ENCODE results near the gene EIF4G2. TPM values are rescaled to one million over a fixed set of nuclear protein-coding genes. Genes with fewer than 3 reads are reported as not detected.

Gene EIF4G2
- total and polyA plus RNA-seq, 2 of the 8 experiments (the other 6 are each of a cell fraction or from before 2014, with no cell fraction given): 438 to 964 TPM

DNA sequence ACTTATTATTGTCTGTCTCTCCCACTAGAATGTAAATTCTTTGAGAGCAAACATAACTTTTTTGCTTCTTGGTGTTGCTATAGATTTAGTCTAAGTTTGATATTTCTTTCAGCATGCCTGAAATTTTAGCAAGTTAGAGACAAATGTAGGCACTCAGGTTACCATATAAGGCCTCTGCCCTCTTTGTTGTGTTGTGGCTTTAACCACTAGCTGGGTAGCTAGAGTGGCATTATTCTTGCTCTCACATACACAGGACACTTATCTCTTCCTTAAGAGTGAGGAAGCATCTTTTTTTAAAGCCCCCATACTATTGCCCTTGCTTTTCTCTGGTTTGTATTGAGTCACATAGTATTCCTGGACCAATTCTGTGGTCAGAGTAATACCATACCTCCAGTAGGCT, 37.9 kb upstream of the EIF4G2 start:
- H4K5ac ChIP-seq (ENCODE audit: insufficient read length, low read depth, low read length): no peak overlapping the region
- H2BK20ac ChIP-seq (ENCODE audit: low read length): no peak overlapping the region
- H2AK5ac ChIP-seq (ENCODE audit: low read depth, low read length): no peak overlapping the region
- no peak overlapping the region for H2BK15ac ChIP-seq (ENCODE audit: low read length)
- no peak overlapping the region for H3K4me2 ChIP-seq (ENCODE audit: insufficient read depth in 1 of 2, low read depth in 2 of 2, low read length in 2 of 2)
- no peaks in the 10 kb centered on the region for H4K20me1 ChIP-seq (replicated peaks in 1 of 2; ENCODE audit: control insufficient read depth in 1 of 2, insufficient read depth in 2 of 2, low read length in 2 of 2)
- no peaks in the 10 kb centered on the region for H3K4me1 ChIP-seq (replicated peaks in 1 of 4; ENCODE audit: control insufficient read depth in 3 of 4, insufficient read depth in 4 of 4, low read length in 3 of 4)
- H3K27ac ChIP-seq (ENCODE audit: low read depth, low read length): no peak overlapping the region
- no peaks in the 10 kb centered on the region for H3K79me2 ChIP-seq (ENCODE audit: control insufficient read depth in 1 of 2, insufficient read depth in 2 of 2, low read length in 2 of 2)
- no peak overlapping the region for H3K23ac ChIP-seq (ENCODE audit: insufficient read length)
- no peak overlapping the region for H3K4ac ChIP-seq (replicated peaks; ENCODE audit: insufficient read length, low read depth, low read length)
- no peak for TF ChIP-seq GABPA (IDR thresholded peaks at IDR 0.05; ENCODE audit: borderline replicate concordance, insufficient read depth, low read length)
- H2BK120ac ChIP-seq (replicated peaks; ENCODE audit: low read depth, low read length): no peak overlapping the region
- ChIA-PET POLR2A (ENCODE audit: partially characterized antibody) (interaction anchor here (1.2 to 3.4 kb wide), 3 partner anchors 11 to 55 kb away, joined by 5 to 30 read pairs (median 6); partner anchors contain the start of genes EIF4G2 and ZBED5), CTCF (ENCODE audit: partially characterized antibody) (interaction anchor here (0.7 to 2.8 kb wide), 2 partner anchors 11 to 54 kb away, joined by 3 to 10 read pairs; partner anchors contain the start of gene ZBED5)
- H2BK12ac ChIP-seq (ENCODE audit: low read depth, low read length): no peak overlapping the region
- no peak overlapping the region for H3K14ac ChIP-seq (ENCODE audit: insufficient read length)
- no peaks in the 10 kb centered on the region for H3K27me3 ChIP-seq (replicated peaks in 1 of 4; ENCODE audit: control insufficient read depth in 3 of 4, extremely low read depth in 1 of 4, insufficient read depth in 3 of 4, low read length in 3 of 4)
- no peaks in the 10 kb centered on the region; a peak in 1 of 8 replicates for H3K36me3 ChIP-seq (ENCODE audit: control insufficient read depth in 2 of 4, insufficient read depth in 4 of 4, low read length in 3 of 4)
- no peaks in the 10 kb centered on the region for H3K9me3 ChIP-seq (ENCODE audit: insufficient read depth in 2 of 2, low read depth in 1 of 2, low read length in 1 of 2)
- no peak overlapping the region for H2AFZ ChIP-seq (ENCODE audit: low read length)
- no peak overlapping the region for H3K9ac ChIP-seq (replicated peaks in 1 of 4; ENCODE audit: extremely low read depth in 1 of 4, low read depth in 3 of 4, low read length in 3 of 4)
- H3K4me3 ChIP-seq (ENCODE audit: extremely low read depth in 1 of 4, insufficient read depth in 2 of 4, low read depth in 3 of 4, low read length in 4 of 4): no peak overlapping the region
- no peak overlapping the region for H4K91ac ChIP-seq (replicated peaks; ENCODE audit: insufficient read length, low read length)
- H4K8ac ChIP-seq (ENCODE audit: extremely low read depth, insufficient read depth, low read length): no peak overlapping the region
- H3K18ac ChIP-seq (ENCODE audit: extremely low read depth, low read length): no peak overlapping the region
- no peak overlapping the region for H2BK5ac ChIP-seq (ENCODE audit: low read depth, low read length)
- H3K23me2 ChIP-seq (ENCODE audit: low read depth, low read length): no peaks in the 10 kb centered on the region
- no peak overlapping the region for H3K56ac ChIP-seq (replicated peaks; ENCODE audit: insufficient read length, low read depth, low read length)
- no peaks in the 10 kb centered on the region for H3K79me1 ChIP-seq (ENCODE audit: low read depth, low read length)
- DNase-seq (ENCODE audit: low read depth in 1 of 2, low spot score in 2 of 2) (no peak), FAIRE-seq (no peak)

All from H1 (cell line).